Activated T-cell treated with anti-CD3 and anti-CD28 coated beads, Interleukin-2, amount 50 U/mL, for 24 hours (primary cell): ENCODE measurements around the gene DDX1.

Experiments
- DNase-seq: peaks from one replicate; pipeline ENCODE4 v3.0.0-alpha.2; 2020
- H3K27ac Mint-ChIP-seq: 2 replicates; pipeline ENCODE4 v1.8.0; 2020; ENCODE audit warnings: mild to moderate bottlenecking, mixed read lengths
- H3K27me3 Mint-ChIP-seq: 2 replicates; pipeline ENCODE4 v1.8.0; 2020; ENCODE audit warnings: mixed read lengths
- H3K36me3 Mint-ChIP-seq: 2 replicates; pipeline ENCODE4 v1.8.0; 2020; ENCODE audit warnings: low read depth, mixed read lengths
- H3K4me1 Mint-ChIP-seq: 2 replicates; pipeline ENCODE4 v1.8.0; 2020; ENCODE audit warnings: low read depth, mixed read lengths
- H3K4me3 Mint-ChIP-seq: 2 replicates; pipeline ENCODE4 v1.8.0; 2020; ENCODE audit warnings: mild to moderate bottlenecking, moderate library complexity, mixed read lengths
- H3K9me3 Mint-ChIP-seq: 2 replicates; pipeline ENCODE4 v1.8.0; 2020; ENCODE audit warnings: mixed read lengths

DDX1 gene

GRCh38 chr2:15666861-15667808 is 75.5 kb downstream of the DDX1 start:
- Mint-ChIP-seq H3K36me3 (no peaks in the 10 kb centered on the region), H3K9me3 (no peaks in the 10 kb centered on the region), H3K4me1 (no peaks in the 10 kb centered on the region), H3K4me3 (no peak overlapping the region), H3K27ac (no peak overlapping the region), H3K27me3 (peaks cover 9% of the 10 kb centered on the region)
- no peak for DNase-seq

- H3K9me3 Mint-ChIP-seq: no peaks in the 10 kb centered on the region
These were observed 76.3 kb downstream of the DDX1 start for GRCh38 chr2:15667809-15668556.

GRCh38 chr2:15668611-15669305 is 77.1 kb downstream of the DDX1 start:
- Mint-ChIP-seq H3K4me1 (no peaks in the 10 kb centered on the region), H3K36me3 (no peaks in the 10 kb centered on the region), H3K27me3 (peaks cover 12% of the 10 kb centered on the region), H3K4me3 (no peak overlapping the region), H3K27ac (no peak overlapping the region), H3K9me3 (no peaks in the 10 kb centered on the region)
- DNase-seq: no peak

More at GRCh38 chr2:15667809-15668556, 76.3 kb downstream of the DDX1 start:
- no peaks in the 10 kb centered on the region for H3K4me1 Mint-ChIP-seq
- H3K27ac Mint-ChIP-seq: no peak overlapping the region
- DNase-seq: no peak
- peaks cover 9% of the 10 kb centered on the region for H3K27me3 Mint-ChIP-seq
- no peaks in the 10 kb centered on the region for H3K36me3 Mint-ChIP-seq
- no peak overlapping the region for H3K4me3 Mint-ChIP-seq

GRCh38 chr2:15669375-15669910 is 77.8 kb downstream of the DDX1 start:
- no peaks in the 10 kb centered on the region for H3K4me1 Mint-ChIP-seq
- DNase-seq: no peak
- H3K9me3 Mint-ChIP-seq: no peaks in the 10 kb centered on the region
- no peak overlapping the region for H3K4me3 Mint-ChIP-seq
- H3K27me3 Mint-ChIP-seq: peaks cover 15% of the 10 kb centered on the region
- no peak overlapping the region for H3K27ac Mint-ChIP-seq
- no peaks in the 10 kb centered on the region for H3K36me3 Mint-ChIP-seq

GRCh38 chr2:15670469-15670868 is 78.8 kb downstream of the DDX1 start:
- DNase-seq: no peak
- Mint-ChIP-seq H3K27ac (no peak overlapping the region), H3K27me3 (peaks cover 20% of the 10 kb centered on the region), H3K36me3 (no peaks in the 10 kb centered on the region), H3K9me3 (no peaks in the 10 kb centered on the region), H3K4me1 (no peaks in the 10 kb centered on the region), H3K4me3 (no peak overlapping the region)

- Mint-ChIP-seq H3K27ac (no peak overlapping the region), H3K9me3 (no peaks in the 10 kb centered on the region), H3K4me3 (no peak overlapping the region), H3K4me1 (no peaks in the 10 kb centered on the region), H3K36me3 (no peaks in the 10 kb centered on the region), H3K27me3 (peaks cover 20% of the 10 kb centered on the region)
- no peak for DNase-seq
These were observed 79.3 kb downstream of the DDX1 start for GRCh38 chr2:15670981-15671380.

GRCh38 chr2:15671409-15671808 is 79.7 kb downstream of the DDX1 start:
- Mint-ChIP-seq H3K36me3 (no peaks in the 10 kb centered on the region), H3K9me3 (no peaks in the 10 kb centered on the region), H3K27ac (no peak overlapping the region), H3K27me3 (peaks cover 20% of the 10 kb centered on the region), H3K4me3 (no peak overlapping the region), H3K4me1 (no peaks in the 10 kb centered on the region)
- no peak for DNase-seq

- Mint-ChIP-seq H3K27ac (no peak overlapping the region), H3K9me3 (no peaks in the 10 kb centered on the region), H3K27me3 (peaks cover 20% of the 10 kb centered on the region), H3K36me3 (no peaks in the 10 kb centered on the region), H3K4me1 (no peaks in the 10 kb centered on the region), H3K4me3 (no peak overlapping the region)
- DNase-seq: no peak
These were observed 80.5 kb downstream of the DDX1 start for GRCh38 chr2:15671842-15672815.

GRCh38 chr2:15672961-15673918 is 81.6 kb downstream of the DDX1 start:
- Mint-ChIP-seq H3K27me3 (peaks cover 17% of the 10 kb centered on the region), H3K27ac (no peak overlapping the region), H3K4me1 (no peaks in the 10 kb centered on the region), H3K9me3 (no peaks in the 10 kb centered on the region), H3K36me3 (no peaks in the 10 kb centered on the region), H3K4me3 (no peak overlapping the region)
- no peak for DNase-seq

GRCh38 chr2:15673919-15674636 is 82.4 kb downstream of the DDX1 start:
- no peaks in the 10 kb centered on the region for H3K36me3 Mint-ChIP-seq
- no peak overlapping the region for H3K27ac Mint-ChIP-seq
- DNase-seq: no peak
- H3K4me3 Mint-ChIP-seq: no peak overlapping the region
- no peaks in the 10 kb centered on the region for H3K9me3 Mint-ChIP-seq
- H3K4me1 Mint-ChIP-seq: no peaks in the 10 kb centered on the region
- peaks cover 17% of the 10 kb centered on the region for H3K27me3 Mint-ChIP-seq

- peaks cover 17% of the 10 kb centered on the region for H3K27me3 Mint-ChIP-seq
- no peaks in the 10 kb centered on the region for H3K4me1 Mint-ChIP-seq
- H3K27ac Mint-ChIP-seq: no peak overlapping the region
- H3K4me3 Mint-ChIP-seq: no peak overlapping the region
- H3K9me3 Mint-ChIP-seq: peaks cover 4% of the 10 kb centered on the region
- DNase-seq: no peak
- H3K36me3 Mint-ChIP-seq: no peaks in the 10 kb centered on the region
These were observed 83.2 kb downstream of the DDX1 start for GRCh38 chr2:15674637-15675455.
